K562 (cell line): ENCODE measurements around the gene CACNA1C. TPM values are rescaled to one million over a fixed set of nuclear protein-coding genes. Genes with fewer than 3 reads are reported as not detected.
A peak's percentile ranks its signal among the peaks of the same experiment; 100 is the strongest.

Experiments
- ARHGAP35 ChIP-seq: fragments of 450-650 bp; IDR thresholded peaks from 2 replicates; pipeline ENCODE4 v1.6.1; 2018; ENCODE audit not compliant: partially characterized antibody
- ARID2 ChIP-seq: fragments of 450-650 bp; IDR thresholded peaks from 2 replicates; pipeline ENCODE4 v1.6.1; 2017; ENCODE audit warnings: antibody characterized with exemption, mild to moderate bottlenecking
- ATF3 ChIP-seq, 2 experiments: fragments of 450-650 bp in 1 of 2; sonication (generic) in 1 of 2; formaldehyde crosslinking in 1 of 2; IDR thresholded peaks in 1 of 2; conservative IDR thresholded peaks in 1 of 2; 2 replicates each; pipeline versions ENCODE4 v1.6.1 to v1.8.1; 2016 to 2023; ENCODE audit warnings: mild to moderate bottlenecking in 2 of 2, moderate library complexity in 2 of 2, inconsistent platforms in 1 of 2, missing genetic modification reagents in 1 of 2
- CBFA2T2 ChIP-seq: fragments of 450-650 bp; conservative IDR thresholded peaks from 2 replicates; pipeline ENCODE4 v1.6.1; 2017; ENCODE audit warnings: mild to moderate bottlenecking
- CBX8 ChIP-seq: fragments of 200-600 bp; sonication (generic); IDR thresholded peaks from 2 replicates; pipeline ENCODE4 v1.6.1; 2012; ENCODE audit warnings: borderline replicate concordance, mixed run types, low read depth, mild to moderate bottlenecking, moderate library complexity, mixed read lengths, low read length, control low read depth, inconsistent platforms; ENCODE audit not compliant: poor library complexity, severe bottlenecking; ENCODE audit errors: extremely low read depth
- DPF2 ChIP-seq: fragments of 450-650 bp; IDR thresholded peaks from 2 replicates; pipeline ENCODE4 v1.6.1; 2016
- HDAC1 ChIP-seq, 2 experiments: fragments of 450-650 bp; IDR thresholded peaks; 2 replicates each; pipeline ENCODE4 v1.6.1; 2016 to 2017; ENCODE audit warnings: inconsistent platforms in 1 of 2, mild to moderate bottlenecking in 1 of 2, moderate library complexity in 1 of 2
- HDAC2 ChIP-seq: fragments of 450-650 bp; IDR thresholded peaks from 2 replicates; pipeline ENCODE4 v1.6.1; 2016; ENCODE audit warnings: mild to moderate bottlenecking
- KDM2B ChIP-seq: fragments of 250-450 bp; sonication (Bioruptor Pico); IDR thresholded peaks from 2 replicates; pipeline ENCODE4 v1.8.0; 2021; ENCODE audit warnings: mild to moderate bottlenecking, moderate library complexity
- MEF2A ChIP-seq: IDR thresholded peaks from 2 replicates; pipeline ENCODE4 v1.6.1; 2011; ENCODE audit warnings: low read depth, mild to moderate bottlenecking, low read length, moderate library complexity; ENCODE audit not compliant: control insufficient read depth
- NCOR1 ChIP-seq: fragments of 450-650 bp; IDR thresholded peaks from 2 replicates; pipeline ENCODE4 v1.6.1; 2016; ENCODE audit warnings: mild to moderate bottlenecking, moderate library complexity
- NR4A1 ChIP-seq, 2 experiments: fragments of 250-450 bp in 1 of 2; fragments of 450-650 bp in 1 of 2; sonication (Bioruptor Pico) in 1 of 2; IDR thresholded peaks; 2 replicates each; pipeline versions ENCODE4 v1.4.0 to v1.6.1; 2016 to 2020; ENCODE audit warnings: mild to moderate bottlenecking in 2 of 2, missing compliant biosample characterization in 1 of 2, missing genetic modification characterization in 1 of 2, moderate library complexity in 1 of 2
- PHB ChIP-seq: fragments of 250-450 bp; sonication (Bioruptor Pico); IDR thresholded peaks from 2 replicates; pipeline ENCODE4 v1.5.0; 2021
- PML ChIP-seq: IDR thresholded peaks from 2 replicates; pipeline ENCODE4 v1.6.1; 2012; ENCODE audit warnings: low read length, inconsistent platforms
- PRPF4 ChIP-seq: fragments of 200-400 bp; formaldehyde crosslinking; IDR thresholded peaks from one replicate; pipeline ENCODE4 v1.6.1; 2017; ENCODE audit warnings: low read length, low read depth, mild to moderate bottlenecking; ENCODE audit not compliant: insufficient read depth, poor library complexity, severe bottlenecking
- SMARCA4 ChIP-seq: fragments of 450-650 bp; IDR thresholded peaks from 2 replicates; pipeline ENCODE4 v1.6.1; 2016
- TAF7 ChIP-seq: fragments of 450-650 bp; IDR thresholded peaks from 2 replicates; pipeline ENCODE4 v1.6.1; 2016; ENCODE audit warnings: missing genetic modification characterization, missing compliant biosample characterization
- TCF15 ChIP-seq: fragments of 250-450 bp; sonication (Bioruptor Pico); IDR thresholded peaks from 2 replicates; pipeline ENCODE4 v1.8.0; 2022; ENCODE audit warnings: moderate library complexity, mild to moderate bottlenecking, inconsistent platforms
- TRIM25 ChIP-seq: fragments of 450-650 bp; IDR thresholded peaks from 2 replicates; pipeline ENCODE4 v1.7.0; 2016; ENCODE audit warnings: borderline replicate concordance
- ZC3H11A ChIP-seq: IDR thresholded peaks from 2 replicates; pipeline ENCODE4 v1.6.1; 2012; ENCODE audit warnings: low read depth, low read length, improper control_type of control experiment
- ZNF143 ChIP-seq: sonication (generic); formaldehyde crosslinking; IDR thresholded peaks from 2 replicates; pipeline ENCODE4 v1.9.0; 2022; ENCODE audit warnings: mild to moderate bottlenecking, missing genetic modification reagents
- ZNF384 ChIP-seq: IDR thresholded peaks from 2 replicates; pipeline ENCODE4 v1.6.1; 2012; ENCODE audit warnings: low read depth, low read length, improper control_type of control experiment
- ZNF589 ChIP-seq: fragments of 200-800 bp; sonication (Bioruptor generic); IDR thresholded peaks from 2 replicates; pipeline ENCODE4 v1.6.1; 2016; ENCODE audit warnings: low read depth, missing genetic modification characterization, missing compliant biosample characterization
- polyA plus RNA-seq, 8 experiments: library from polyadenylated mRNA; depleted of rRNA in 4 of 8; stranded (reverse) in 5 of 8; unstranded in 3 of 8; fragments of >200 nt; fragmentation: Nextera tagmentation in 2 of 8; fragmentation: Illumina TruSeq in 1 of 8; extraction: Ambion mirVana in 2 of 8; extraction: Trizol in 1 of 8; gene quantifications; 2 replicates each; pipeline versions ENCODE4 v1.2.1 to v1.2.3, GENCODE V29; 2011 to 2014; ENCODE audit warnings: inconsistent platforms in 1 of 8, missing spikeins in 1 of 8
- total RNA-seq, 7 experiments: library from RNA; depleted of rRNA in 6 of 7; stranded (reverse); fragments of >200 nt in 6 of 7; fragmentation: Illumina TruSeq in 2 of 7; extraction: Trizol in 2 of 7; gene quantifications; 2 replicates each; pipeline versions ENCODE4 v1.2.1 to v1.2.3, GENCODE V29; 2011 to 2021; ENCODE audit warnings: low replicate concordance in 1 of 7

Gene CACNA1C
- total and polyA plus RNA-seq, 9 of the 15 experiments (the other 6 are each of a cell fraction or from before 2014, with no cell fraction given): not detected

GRCh38 chr12:2336409-2336829 is 283.6 kb downstream of the CACNA1C start (continued):
- TF ChIP-seq SMARCA4 (peak; percentile 61; the same call in 1 of the 2 replicates), HDAC2 (peak; percentile 65; the same call in 1 of the 2 replicates), NR4A1 (CRISPR knock-in tag; IDR thresholded peaks at IDR 0.05) (no peak), NR4A1 (tag; IDR thresholded peaks at IDR 0.05) (no peak), TRIM25 (no peak), ARID2 (no peak), TAF7 (tag) (no peak), ZNF143 (CRISPR knock-in tag) (no peak), CBX8 (no peak), ZNF384 (no peak), ZNF589 (no peak), NCOR1 (peak; percentile 64), ARHGAP35 (no peak), TCF15 (no peak), ATF3 (IDR thresholded peaks at IDR 0.05) (peak; percentile 77), ATF3 (CRISPR knock-in tag; conservative IDR thresholded peaks at IDR 0.05) (no peak), DPF2 (peak; percentile 72), PHB (CRISPR knock-in tag) (no peak), PML (peak; percentile 54; the same call in 1 of the 2 replicates), CBFA2T2 (peak; percentile 66), ZC3H11A (no peak), KDM2B (CRISPR knock-in tag) (no peak), HDAC1 (IDR thresholded peaks at IDR 0.05) (peak in 1 of 2 experiments; percentile 33; a peak in 1 of 4 replicates), PRPF4 (no peak), MEF2A (peak; percentile 94)
